NCI-H2227 (cell line): ENCODE results near the gene ZNF853.
A peak's percentile ranks its signal among the peaks of the same experiment; 100 is the strongest.

ENCODE experiments used
- DNase-seq: peaks from one replicate; lab custom pipeline; 2025; ENCODE audit not compliant: unreplicated experiment; lab: John Stamatoyannopoulos, UW

Gene ZNF853

DNA sequence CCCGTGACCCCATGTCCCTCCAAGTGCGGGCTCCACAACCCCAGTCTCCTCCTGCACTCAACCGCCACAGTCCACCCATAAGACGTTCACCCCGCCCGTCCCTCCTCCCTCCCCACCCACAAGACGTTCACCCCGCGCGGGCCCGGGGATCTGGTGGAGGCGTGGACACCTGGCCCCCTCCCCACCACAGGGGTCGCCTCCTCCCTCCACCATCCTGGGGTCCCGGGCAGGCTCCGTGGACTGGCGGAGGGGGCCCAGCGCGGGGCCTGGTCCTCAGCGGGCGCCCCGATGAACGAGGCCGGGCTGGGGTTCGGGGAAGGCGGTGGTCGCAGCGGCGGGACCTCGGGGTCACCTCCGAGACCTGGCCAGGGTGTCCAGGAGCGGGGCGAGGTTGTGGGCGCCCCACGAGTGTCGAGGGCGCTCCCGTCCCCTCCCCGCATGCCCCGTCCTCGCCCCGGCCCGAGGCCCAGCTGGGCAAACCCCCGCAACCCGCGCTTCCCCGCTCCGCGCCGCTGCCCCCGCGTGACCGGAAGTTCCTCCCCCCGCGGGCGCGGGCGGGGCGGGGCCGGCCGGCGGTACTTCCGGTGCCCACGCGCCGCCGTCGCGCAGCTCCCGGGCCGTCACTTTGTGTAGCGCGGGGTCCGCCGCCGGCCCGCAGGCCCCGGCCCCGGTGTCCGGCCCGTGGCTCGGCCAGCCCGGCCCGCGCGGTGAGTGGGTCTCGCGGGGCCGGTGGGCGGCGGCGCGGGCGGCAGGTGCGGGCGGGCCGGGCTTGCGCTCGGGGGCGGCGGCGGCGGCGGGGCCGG, 21.5 kb downstream of the ZNF853 start, which contains the start of gene ZNF316:
Gene ZNF316 (plus strand): TSS at position 578 of the 803 bp plus-strand sequence. CDS start 5,092 bp downstream, outside the sequence.
- DNase-seq, result peak; percentile 68

DNA sequence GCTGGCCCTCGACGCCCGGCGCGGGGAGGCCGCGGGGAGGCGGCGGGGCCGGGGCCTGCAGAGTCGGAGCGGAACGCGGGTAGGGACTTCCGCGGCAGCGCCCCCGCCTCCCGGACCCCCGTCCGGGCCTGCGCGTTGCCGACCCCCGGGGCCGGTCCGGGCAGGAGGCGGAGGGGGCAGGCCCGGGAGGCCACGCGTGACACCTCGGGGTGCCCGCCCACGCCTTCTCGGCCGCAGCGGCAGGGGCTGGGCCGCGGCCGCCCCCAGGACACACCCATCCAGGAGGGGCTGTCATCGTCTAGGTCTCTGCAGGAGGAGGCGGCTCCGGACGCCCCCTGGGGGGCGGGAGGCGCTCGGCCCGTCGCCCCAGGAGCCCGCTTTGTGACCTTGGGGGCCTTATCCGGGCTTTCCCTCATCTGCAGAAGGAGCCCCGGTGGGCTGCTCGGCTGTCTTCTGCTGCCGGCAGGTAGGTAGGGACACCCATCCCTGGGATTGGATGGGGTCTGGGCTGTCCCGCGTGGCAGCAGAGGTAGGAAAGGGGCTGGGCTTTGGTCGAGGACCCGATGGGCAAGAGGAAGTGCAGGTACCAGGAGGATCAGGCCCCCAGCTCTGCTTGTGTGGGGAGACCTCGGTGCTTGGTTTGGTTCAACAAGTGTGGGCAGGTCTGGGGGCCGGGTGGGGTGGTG, 22.3 kb downstream of the ZNF853 start:
- DNase-seq, result peak; percentile 26

DNA sequence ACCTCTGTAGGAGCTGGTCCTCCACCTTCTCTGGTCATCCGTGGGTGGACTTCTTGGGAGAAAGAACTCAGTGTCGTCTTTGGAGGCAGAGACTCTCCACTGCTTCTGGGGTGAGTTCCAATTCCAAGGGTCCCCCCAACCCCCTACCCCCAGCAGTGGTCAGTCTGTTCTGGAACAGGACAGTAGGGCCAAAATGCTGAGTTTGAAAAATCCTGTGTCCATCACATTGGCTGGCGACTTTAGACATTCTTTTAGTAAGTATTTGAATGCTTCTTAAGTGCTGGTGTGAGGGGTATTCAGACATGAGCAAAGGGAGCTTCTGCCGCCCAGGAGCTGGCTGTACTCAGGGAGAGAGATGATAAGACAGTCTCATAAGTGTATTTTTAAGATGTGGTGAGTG, 23.6 kb downstream of the ZNF853 start:
- DNase-seq, result no peak

DNA sequence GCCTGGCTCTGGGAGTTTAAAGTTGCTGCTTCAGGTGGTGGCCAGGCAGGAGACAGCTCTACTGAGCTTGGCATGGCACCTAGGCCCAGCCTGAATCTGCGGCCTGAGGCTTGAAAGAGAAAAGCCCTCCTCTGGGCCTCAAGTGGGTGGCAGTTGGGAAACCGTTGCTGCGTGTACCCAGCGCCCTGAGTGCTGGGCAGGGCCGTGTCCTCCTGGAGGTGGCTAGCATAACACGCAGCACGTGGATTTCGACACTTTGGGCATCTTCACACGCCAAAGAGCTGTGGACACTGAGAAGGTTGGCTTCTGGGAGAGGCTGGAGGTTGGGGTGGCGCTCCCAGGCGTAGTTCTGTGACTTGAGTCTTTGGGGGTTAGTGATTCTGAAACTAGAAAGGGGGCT, 24.2 kb downstream of the ZNF853 start:
- DNase-seq, result no peak

DNA sequence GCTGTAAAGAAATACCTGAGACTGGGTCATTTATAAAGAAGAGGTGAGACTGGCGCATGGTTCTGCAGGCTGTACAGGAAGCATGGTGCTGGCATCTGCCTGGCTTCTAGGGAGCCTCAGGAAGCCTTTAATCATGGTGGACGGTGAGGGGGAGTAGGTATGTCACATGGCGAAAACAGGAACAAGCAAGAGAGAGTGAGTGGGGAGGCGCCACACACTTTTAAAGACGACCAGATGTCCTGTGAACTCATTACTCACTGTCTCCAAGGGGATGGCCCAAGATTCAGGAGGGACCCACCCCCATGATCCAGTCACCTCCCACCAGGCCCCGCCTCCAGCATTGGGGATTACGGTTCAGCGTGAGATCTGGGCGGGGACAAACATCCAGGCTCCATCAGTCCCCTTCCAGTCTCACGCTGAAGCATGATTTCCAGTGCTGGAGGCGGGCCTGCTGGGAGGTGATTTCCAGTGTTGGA, 24.9 kb downstream of the ZNF853 start:
- peak; percentile 8 for DNase-seq

DNA sequence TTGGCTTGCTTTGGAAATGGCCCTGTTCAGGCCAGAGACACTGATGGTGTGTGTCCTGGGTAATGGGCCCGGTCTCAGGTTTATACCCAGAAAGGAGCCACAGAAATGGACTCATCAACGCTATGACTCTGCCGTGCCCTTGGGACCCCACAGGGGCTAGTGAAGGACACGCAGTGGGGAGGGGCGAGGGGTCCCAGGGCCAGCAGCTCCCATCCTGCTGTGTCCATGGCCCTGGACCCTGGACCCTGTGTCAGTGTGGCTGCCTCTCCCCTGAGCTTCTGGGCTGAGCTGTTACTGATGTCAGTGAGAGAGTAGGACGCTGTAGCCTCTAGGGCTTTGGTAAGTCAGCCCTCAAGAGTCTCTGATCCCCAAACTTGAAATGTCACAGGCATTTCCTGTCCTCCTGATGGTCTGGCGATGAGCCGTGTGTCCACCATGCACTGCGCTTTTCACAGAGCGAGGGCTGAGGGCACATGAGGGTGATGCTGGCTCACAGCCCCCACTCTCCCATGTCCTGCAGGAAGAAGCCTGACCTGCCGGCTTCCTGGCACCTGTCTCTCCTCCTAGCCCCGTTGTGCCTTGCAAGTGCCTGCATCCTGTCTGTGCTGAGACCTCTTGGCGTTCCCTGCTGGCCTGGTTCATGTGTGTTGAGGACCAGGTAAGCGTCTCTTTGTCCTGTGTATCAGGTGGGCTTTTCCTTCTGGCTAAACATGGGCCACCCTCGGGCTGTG, 26.1 kb downstream of the ZNF853 start:
- no peak for DNase-seq

DNA sequence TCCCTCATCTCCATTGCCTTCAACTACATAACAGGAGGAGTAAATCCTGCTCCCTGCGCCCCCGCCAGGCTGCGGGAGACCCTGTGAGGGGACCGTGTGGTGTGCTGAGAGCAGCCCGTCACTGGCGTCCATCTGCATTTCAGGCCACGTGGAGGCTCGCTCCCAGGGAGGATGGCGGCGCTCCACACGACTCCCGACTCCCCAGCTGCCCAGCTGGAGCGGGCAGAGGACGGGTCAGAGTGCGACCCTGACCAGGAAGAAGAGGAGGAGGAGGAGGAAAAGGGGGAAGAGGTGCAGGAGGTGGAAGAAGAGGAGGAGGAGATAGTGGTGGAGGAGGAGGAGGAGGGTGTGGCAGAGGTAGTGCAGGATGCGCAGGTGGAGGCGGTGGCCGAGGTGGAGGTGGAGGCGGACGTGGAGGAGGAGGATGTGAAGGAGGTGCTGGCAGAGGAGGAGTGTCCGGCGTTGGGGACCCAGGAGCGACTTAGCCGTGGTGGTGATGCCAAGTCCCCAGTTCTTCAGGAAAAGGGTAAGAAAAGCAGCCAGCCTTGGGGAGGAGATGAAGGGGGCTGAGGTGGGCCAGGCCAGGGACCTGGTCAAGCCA, 26.9 kb downstream of the ZNF853 start:
- DNase-seq, result no peak

DNA sequence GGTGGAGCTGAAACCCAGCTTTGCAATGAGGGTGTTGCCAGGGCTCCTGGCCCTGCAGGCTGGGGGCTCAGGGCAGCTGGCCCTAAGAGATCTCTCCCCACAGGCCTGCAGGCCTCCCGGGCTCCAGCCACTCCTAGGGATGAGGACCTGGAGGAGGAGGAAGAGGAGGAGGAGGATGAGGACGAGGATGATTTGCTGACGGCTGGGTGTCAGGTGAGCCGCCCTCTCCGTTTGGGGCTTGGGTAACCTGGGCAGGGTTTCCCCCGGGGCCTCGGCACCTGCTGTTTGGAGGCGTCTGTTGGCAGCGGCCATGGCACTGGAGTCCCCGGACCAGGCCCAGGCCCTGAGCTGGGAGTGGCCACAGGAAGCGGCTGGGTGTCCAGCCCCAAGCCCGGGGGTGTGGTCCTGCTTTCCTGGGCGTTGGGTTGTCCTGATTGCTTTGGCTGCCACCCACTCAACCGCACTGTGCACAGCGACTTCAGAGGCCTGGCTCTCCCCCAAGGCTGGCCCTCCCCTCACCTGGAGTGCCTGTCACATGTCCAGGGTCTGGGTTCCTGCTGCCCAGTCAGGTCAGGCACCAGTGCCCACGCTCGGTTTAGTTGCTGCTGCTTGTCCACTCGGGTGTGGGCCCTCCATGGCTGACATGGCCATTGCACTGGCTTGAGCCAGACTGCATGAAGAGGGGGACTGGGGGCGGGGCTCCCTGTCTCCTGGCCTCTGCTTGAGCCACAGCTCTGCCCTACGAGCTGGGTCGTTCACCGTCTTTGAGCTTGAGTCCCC, 27.6 kb downstream of the ZNF853 start:
- no peak for DNase-seq

DNA sequence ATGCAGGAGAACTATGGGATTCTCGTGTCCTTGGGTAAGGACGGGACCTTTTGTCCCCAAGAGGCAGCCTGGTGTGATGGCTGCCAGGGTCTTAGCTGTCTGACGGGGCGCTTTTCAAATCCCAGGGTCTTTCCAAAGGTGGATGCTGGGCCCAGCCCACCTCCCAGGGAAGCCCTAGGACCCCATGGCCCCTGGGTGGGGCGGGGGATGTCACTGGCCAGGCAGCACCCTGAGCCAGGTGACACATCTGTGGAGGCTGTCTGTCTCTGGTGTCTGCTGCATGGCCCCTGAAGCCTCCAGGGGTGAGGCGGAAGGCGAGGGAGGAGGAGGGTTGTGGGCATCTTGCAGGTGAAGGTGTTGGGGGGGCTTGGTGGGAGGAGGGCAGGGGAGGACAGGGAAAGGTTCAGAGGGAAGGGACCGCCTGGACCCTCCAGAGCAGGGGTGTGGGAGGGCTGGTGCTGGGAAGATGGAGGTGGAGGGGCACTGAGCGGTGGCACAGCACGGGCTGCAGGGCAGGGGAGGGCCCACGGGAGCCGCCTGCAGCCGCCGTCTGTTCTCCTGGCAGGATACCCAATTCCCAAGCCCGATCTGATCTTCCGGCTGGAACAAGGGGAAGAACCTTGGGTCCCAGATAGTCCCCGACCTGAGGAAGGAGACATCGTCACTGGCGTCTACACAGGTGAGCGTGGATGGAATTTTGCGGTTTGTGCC, 28.7 kb downstream of the ZNF853 start:
- DNase-seq, result no peak

DNA sequence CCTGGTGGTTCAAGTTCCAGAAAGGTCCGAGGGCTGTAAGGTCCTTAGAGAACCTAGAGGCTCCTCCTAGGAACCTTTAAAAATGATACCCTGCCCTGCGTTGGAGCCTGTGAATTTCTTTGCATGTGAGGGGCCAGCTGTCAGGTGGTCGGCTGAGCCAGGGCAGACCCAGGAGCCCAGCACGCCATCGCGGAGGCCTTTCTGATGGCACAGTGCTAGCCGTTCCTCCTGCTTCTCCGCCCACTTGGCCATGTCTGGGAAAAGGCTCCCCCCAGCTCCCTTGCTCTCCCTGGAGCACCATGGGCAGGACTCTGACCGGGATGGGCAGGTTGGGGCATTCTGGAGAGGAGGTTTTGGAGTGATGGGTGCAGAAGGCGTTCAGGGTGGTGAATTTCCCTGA, 29.3 kb downstream of the ZNF853 start:
- no peak for DNase-seq

DNA sequence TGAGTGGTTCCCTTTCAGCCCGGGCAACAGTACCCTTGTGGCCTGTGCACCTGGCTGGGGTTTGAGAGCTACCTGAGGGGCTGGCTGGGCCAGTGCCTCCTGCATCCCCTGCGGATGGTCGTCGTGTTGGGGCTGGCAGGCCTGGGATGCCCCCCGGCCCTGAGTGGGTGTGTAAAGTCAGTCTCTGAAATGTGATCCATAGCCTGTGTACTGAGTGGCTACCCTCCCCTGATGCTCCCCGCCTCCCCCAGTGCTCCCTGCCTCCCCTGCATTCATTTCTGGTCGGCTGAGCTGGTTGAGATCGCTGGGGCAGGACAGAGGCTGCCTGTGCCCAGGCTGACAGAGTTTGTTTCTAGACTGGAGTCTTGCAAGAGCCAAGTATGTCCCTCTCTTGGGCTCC, 31.1 kb downstream of the ZNF853 start:
- DNase-seq, result no peak

DNA sequence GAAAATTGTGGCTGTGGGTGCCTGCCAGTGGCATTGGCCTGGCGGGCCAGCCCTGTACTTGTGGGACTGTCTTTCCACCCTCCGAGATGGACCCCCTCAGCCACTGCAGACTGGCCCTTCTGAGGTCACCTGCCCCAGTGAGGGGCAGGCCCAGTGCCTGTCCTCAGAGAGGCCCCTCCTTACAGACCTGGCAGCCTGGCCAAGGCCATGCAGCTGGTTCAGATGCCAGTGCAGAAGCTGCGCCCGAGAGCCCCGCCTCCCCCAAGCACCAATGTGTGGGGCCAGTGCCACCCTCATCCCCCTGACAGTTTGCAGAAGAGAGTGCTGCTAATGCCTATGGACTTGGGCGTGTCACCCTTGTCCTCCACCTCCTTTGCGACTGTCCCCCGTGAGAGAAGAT, 31.7 kb downstream of the ZNF853 start:
- no peak for DNase-seq

DNA sequence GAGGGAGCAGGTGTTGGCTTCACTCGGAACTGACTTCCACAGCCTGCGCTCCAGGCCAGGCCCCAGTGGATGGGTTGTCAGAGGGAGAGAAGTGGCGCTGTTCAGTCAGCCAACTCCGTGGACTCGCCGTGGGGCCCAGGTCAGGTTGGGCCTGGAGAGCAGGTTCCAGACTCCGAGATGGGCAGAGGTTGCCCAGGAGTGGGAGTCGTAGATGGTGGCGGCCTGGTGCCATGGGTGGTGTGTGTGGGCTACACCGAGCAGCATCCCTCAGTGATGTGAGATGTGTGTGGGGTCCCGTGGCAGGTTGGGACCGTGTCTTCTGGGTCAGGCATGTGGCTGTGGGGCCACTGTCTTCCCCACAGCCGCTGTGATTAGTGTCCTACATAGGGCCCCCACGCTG, 32.1 kb downstream of the ZNF853 start:
- DNase-seq, result no peak

DNA sequence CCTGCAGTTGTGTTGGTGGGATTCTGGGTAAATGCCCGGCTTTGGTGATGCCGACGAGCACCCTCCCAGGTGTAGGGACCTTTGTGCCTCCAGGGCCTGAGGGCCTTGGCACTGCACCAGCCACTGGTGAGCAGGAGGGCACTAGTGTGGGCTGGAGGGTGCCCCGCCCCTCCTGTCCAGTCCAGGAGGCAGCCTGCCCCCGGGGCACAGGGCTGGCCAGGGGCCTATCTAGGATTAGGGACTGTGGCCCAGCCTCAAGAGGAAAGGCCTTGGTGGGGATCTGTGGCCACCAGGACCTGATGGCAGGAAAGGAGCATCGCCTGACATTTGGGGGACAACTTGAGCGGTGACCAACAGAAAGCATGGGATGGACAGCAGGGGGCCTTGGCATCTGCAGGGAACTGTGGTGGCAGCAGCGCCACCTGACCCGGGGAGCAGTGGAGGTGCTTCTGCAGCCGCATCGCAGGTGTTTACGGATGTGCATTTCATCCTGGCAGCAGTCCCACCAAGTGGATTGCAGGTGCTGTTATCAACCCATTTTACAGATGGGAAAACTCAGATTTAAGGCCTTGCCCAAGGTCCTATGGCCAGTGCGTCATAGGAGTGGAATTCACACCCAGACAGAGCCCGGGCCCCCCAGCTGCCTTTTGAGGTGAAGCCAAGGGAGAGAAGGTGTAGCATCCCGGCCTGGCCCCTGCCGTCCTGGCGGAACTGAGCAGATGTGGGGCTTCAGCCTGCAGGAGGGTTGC, 32.8 kb downstream of the ZNF853 start:
- DNase-seq, result no peak

DNA sequence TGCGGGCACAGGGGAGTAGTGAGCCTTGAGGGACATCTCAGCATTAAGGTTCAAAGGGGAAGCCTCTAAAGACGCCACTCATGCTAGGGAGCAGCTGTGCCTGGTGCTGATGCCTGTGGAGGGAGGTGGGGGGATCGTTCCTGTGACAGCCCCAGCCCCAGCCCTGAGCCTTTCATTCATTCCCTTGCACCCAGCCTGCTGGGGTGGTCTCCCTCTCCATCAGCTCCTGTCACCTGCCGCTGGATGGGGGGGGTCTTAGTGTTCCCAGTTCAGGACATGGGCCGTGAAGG, 33.4 kb downstream of the ZNF853 start:
- no peak for DNase-seq

DNA sequence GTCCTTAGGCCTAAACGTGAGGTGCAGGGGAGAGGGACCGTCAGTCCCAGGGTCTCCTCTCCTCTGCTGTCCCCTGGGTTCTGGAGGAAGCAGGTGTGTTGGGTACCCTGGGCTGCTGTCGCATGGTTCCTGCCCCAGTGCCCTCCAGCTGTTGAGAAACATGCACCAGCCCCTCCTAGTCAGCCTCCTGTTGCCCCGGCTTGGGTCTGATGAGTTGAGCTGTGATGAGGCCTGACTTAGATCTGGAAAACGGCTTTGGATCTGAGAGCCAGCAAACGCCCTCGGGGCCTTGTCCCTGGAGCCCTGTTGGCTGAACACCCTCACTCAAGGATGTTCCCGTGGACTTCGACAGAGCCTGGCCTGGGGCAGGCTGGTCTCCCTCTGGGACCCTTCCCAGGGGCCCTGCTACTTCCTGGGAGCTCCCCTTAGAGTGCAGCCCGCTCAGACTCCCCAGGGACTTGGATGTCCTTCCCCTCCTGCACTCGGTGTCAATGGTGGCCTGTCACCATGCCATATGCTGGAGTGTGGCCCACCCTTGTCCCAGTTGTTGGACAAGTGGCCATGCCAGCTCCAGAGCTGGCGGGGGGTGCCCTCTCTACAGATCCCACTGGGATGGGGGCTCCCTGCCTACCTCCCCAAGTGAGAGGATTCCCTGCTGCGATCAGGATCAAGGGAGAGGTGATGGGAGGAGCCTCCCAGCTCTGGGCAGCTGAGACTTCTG, 34.0 kb downstream of the ZNF853 start:
- DNase-seq, result no peak

DNA sequence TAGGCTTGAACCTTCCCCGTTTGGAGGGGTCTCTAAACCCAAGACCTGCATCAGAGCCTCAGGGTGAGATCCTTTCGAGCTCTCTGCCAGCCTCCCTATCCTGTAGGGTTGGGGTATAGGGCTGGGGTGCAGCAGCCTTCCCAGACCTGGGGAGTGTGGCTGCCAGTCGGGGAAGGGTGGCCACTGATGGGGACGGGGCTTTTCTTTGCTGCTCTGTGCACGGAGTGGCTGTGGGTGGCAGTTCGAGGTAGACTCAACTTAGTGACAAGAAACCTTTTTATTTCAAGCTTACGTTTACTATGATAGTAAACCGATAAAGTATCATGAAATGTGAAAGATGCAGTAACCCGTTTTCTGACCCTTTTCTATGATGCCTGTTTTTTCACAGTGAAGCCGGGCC, 34.7 kb downstream of the ZNF853 start:
- no peak for DNase-seq

DNA sequence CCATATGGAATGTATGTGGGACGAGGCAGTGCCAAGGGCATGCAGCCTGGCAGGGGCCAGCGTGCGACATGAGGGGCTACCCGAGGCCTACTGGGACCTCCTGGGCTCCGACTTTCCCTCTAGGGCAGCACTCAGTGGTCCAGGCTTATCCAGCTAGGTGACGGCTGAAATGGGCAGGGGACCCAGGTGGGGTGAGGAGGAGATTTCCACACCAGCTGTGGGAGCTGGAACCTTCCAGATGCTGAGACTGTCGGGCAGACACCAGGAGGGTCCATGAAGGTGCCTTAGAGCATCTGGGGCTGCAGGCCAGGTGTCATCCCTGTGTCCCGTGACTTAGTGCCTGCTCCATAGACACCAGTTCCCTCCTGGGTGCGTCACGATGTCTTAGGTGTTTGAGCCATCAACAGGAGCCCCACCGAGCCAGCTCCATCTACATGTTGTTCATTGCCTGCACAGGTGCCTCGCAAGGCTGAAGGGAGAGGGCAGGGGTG, 35.2 kb downstream of the ZNF853 start:
- DNase-seq, result no peak
